GM12878 (cell line): Measurements from ENCODE around the gene RADIL. TPM values are rescaled to one million over a fixed set of nuclear protein-coding genes. Genes with fewer than 3 reads are reported as not detected.

Experiments
- ATAC-seq: fragments of 200-7000 bp; cut with Tn5 transposase; 3 replicates; pipeline ENCODE4 v1.9.1; 2020; ENCODE audit warnings: mild to moderate bottlenecking, moderate library complexity
- BruUV-seq: library from RNA; stranded (reverse); fragments of 400-500 nt; replicated peaks from 2 replicates; lab custom pipeline; 2021; lab: Mats Ljungman, UMichigan
- CTCF ChIA-PET: fragments of 300-600 bp; sonication (Branson Sonifier 250); formaldehyde crosslinking; extraction: SDS; loops from one replicate; lab custom pipeline; 2021; ENCODE audit warnings: inconsistent platforms; lab: Yijun Ruan, JAX
- POLR2A ChIA-PET: fragments of 350-600 bp; formaldehyde crosslinking; extraction: SDS; loops from one replicate; lab custom pipeline; 2021; ENCODE audit warnings: inconsistent platforms; lab: Charles Lee
- RAD21 ChIA-PET: fragments of 300-600 bp; sonication (Branson Sonifier 250); formaldehyde crosslinking; loops from one replicate; lab custom pipeline; 2023; ENCODE audit warnings: antibody characterized with exemption; ENCODE audit not compliant: unreplicated experiment; lab: Charles Lee
- SMC1A ChIA-PET: fragments of 300-600 bp; sonication (Branson Sonifier 250); formaldehyde crosslinking; loops from one replicate; lab custom pipeline; 2023; ENCODE audit not compliant: unreplicated experiment, uncharacterized antibody; lab: Charles Lee
- DNase-seq: peaks from one replicate; pipeline ENCODE4 v3.0.0-alpha.2; 2011; ENCODE audit warnings: low read depth, low spot score
- FAIRE-seq: peaks from 3 replicates; lab custom pipeline; 2011; peaks lifted over from hg19 to GRCh38; lab: Jason Lieb, UNC
- H2AFZ ChIP-seq: 2 replicates; pipeline ENCODE4 v1.6.0; 2011; ENCODE audit warnings: low read depth, low read length, control low read depth; ENCODE audit not compliant: control insufficient read depth
- H3K27ac ChIP-seq: 2 replicates; pipeline ENCODE4 v1.5.1; 2011; ENCODE audit warnings: control low read depth; ENCODE audit not compliant: control insufficient read depth, insufficient read depth
- H3K27me3 ChIP-seq, 2 experiments: replicated peaks in 1 of 2; 2 replicates each; pipeline versions ENCODE4 v1.6.0 to v1.6.1; 2011; ENCODE audit warnings: low read length in 1 of 2; ENCODE audit not compliant: control insufficient read depth in 2 of 2, insufficient read depth in 2 of 2
- H3K36me3 ChIP-seq, 2 experiments: 2 replicates each; pipeline ENCODE4 v1.5.1; 2011; ENCODE audit warnings: low read length in 1 of 2; ENCODE audit not compliant: control insufficient read depth in 2 of 2, insufficient read depth in 2 of 2
- H3K4me1 ChIP-seq: 2 replicates; pipeline ENCODE4 v1.6.1; 2011; ENCODE audit warnings: mild to moderate bottlenecking, low read length, moderate library complexity, mixed read lengths; ENCODE audit not compliant: control insufficient read depth, insufficient read depth
- H3K4me2 ChIP-seq: 2 replicates; pipeline ENCODE4 v1.6.0; 2011; ENCODE audit warnings: control low read depth; ENCODE audit not compliant: control insufficient read depth, insufficient read depth
- H3K4me3 ChIP-seq: fragments of 200-600 bp; sonication (generic); 2 replicates; pipeline ENCODE4 v1.5.1; 2016
- H3K79me2 ChIP-seq: 2 replicates; pipeline ENCODE4 v1.6.0; 2011; ENCODE audit warnings: low read length; ENCODE audit not compliant: control insufficient read depth, insufficient read depth
- H3K9ac ChIP-seq: 2 replicates; pipeline ENCODE4 v1.8.0; 2011; ENCODE audit warnings: low read length, control low read depth, mixed read lengths; ENCODE audit not compliant: control insufficient read depth, insufficient read depth
- H3K9me3 ChIP-seq: replicated peaks from 3 replicates; pipeline ENCODE4 v1.5.1; 2011; ENCODE audit warnings: mild to moderate bottlenecking, low read length; ENCODE audit not compliant: control insufficient read depth, insufficient read depth
- H4K20me1 ChIP-seq: 2 replicates; pipeline ENCODE4 v1.6.0; 2011; ENCODE audit not compliant: control insufficient read depth, insufficient read depth
- ATF2 ChIP-seq: IDR thresholded peaks from 2 replicates; pipeline ENCODE4 v1.6.1; 2012; ENCODE audit warnings: low read length, inconsistent platforms
- CHD2 ChIP-seq: IDR thresholded peaks from 2 replicates; pipeline ENCODE4 v1.6.1; 2011; ENCODE audit warnings: low read depth, low read length, improper control_type of control experiment, borderline replicate concordance
- EED ChIP-seq: sonication (generic); IDR thresholded peaks from 2 replicates; pipeline ENCODE4 v1.6.1; 2016; ENCODE audit warnings: antibody characterized with exemption, low read depth
- PKNOX1 ChIP-seq: fragments of 450-650 bp; IDR thresholded peaks from 2 replicates; pipeline ENCODE4 v1.6.1; 2016; ENCODE audit warnings: mild to moderate bottlenecking
- POLR2A ChIP-seq: IDR thresholded peaks from 2 replicates; pipeline ENCODE4 v1.6.1; 2011; ENCODE audit warnings: low read depth, mild to moderate bottlenecking, low read length
- POLR2AphosphoS5 ChIP-seq: IDR thresholded peaks from 2 replicates; pipeline ENCODE4 v1.6.1; 2011; ENCODE audit warnings: mild to moderate bottlenecking, low read length, inconsistent platforms
- RB1 ChIP-seq: fragments of 450-650 bp; formaldehyde crosslinking; IDR thresholded peaks from 2 replicates; pipeline ENCODE4 v1.6.1; 2017; ENCODE audit warnings: mild to moderate bottlenecking, borderline replicate concordance
- SPI1 ChIP-seq: IDR thresholded peaks from 2 replicates; pipeline ENCODE4 v1.6.1; 2011; ENCODE audit warnings: low read depth, mild to moderate bottlenecking, low read length, moderate library complexity, borderline replicate concordance; ENCODE audit not compliant: insufficient read depth
- ZBED1 ChIP-seq: IDR thresholded peaks from 2 replicates; pipeline ENCODE4 v1.6.1; 2016; ENCODE audit warnings: borderline replicate concordance
- WGBS: methylation state at CpG from one replicate; pipeline ENCODE4 v1.1.6; 2016; ENCODE audit warnings: low lambda C conversion rate; ENCODE audit not compliant: insufficient replicate concordance, insufficient coverage; ENCODE audit errors: missing lambda C conversion rate; 5-methylcytosine and 5-hydroxymethylcytosine counted together
- in situ Hi-C: fragments of 300-500 bp; cut with MboI; formaldehyde crosslinking; loops from 9 replicates; pipeline ENCODE4 v1.14.3; 2018; ENCODE audit warnings: mixed read lengths
- intact Hi-C: fragments of 100-400 bp; cut with micrococcal nuclease; formaldehyde crosslinking; loops from one replicate; pipeline ENCODE4 v1.14.2; 2022; ENCODE audit not compliant: unreplicated experiment
- polyA plus RNA-seq, 11 experiments: library from polyadenylated mRNA; depleted of rRNA in 4 of 11; unstranded in 6 of 11; stranded (reverse) in 5 of 11; fragments of >200 nt; fragmentation: Nextera tagmentation in 4 of 11; fragmentation: Illumina TruSeq in 1 of 11; extraction: Ambion mirVana in 4 of 11; extraction: Trizol in 1 of 11; gene quantifications; 1 replicate in 1 of 11; 2 replicates in 10 of 11; pipeline versions ENCODE4 v1.2.1 to v1.2.3, GENCODE V29; 2011 to 2016; ENCODE audit warnings: inconsistent platforms in 2 of 11, missing spikeins in 2 of 11, low read depth in 1 of 11
- total RNA-seq, 4 experiments: library from RNA; depleted of rRNA in 3 of 4; stranded (reverse); fragments of >200 nt in 3 of 4; fragmentation: Illumina TruSeq in 1 of 4; extraction: Trizol in 1 of 4; gene quantifications; 2 replicates each; pipeline versions ENCODE4 v1.2.1 to v1.2.3, GENCODE V29; 2013 to 2021
- TF ChIP-seq, protein P1 (sequence below): fragments of 450-650 bp; IDR thresholded peaks from 2 replicates; pipeline ENCODE4 v1.6.1; 2018; ENCODE audit warnings: mild to moderate bottlenecking, low read depth, moderate library complexity; ENCODE audit not compliant: partially characterized antibody

RADIL gene
- total and polyA plus RNA-seq, 10 of the 15 experiments (the other 5 are each of a cell fraction or from before 2014, with no cell fraction given): 0.05 to 0.06 TPM; not detected in 8

GRCh38 chr7:4791101-4791737, 92.3 kb downstream of the RADIL start (continued):
- no peak for TF ChIP-seq ATF2
- no peak for TF ChIP-seq SPI1
- TF ChIP-seq RB1: no peak
- TF ChIP-seq, all 136 proteins: peak for 0

DNA sequence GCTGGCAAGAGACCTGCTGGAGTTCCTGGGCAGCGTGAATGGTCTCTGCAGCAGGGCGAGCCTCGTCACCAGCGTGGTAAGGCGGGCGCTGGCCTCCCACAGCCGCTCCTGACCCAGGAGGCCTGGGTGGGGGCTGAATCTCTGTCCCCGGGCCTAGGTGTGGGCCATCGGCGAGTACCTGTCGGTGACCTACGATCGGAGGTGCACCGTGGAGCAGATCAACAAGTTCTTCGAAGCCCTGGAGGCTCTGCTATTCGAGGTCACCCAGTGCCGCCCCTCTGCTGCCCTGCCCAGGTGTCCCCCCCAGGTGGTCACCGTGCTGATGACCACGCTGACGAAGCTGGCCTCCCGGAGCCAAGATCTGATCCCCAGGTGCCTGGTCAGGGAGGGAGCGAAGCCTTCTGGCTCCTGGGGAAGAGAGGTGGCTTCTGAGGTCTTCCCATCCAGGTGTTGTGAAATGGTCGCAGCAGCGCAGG, 93.0 kb downstream of the RADIL start:
- ChIA-PET RAD21 (no interaction called here), POLR2A (no interaction called here), CTCF (no interaction called here), SMC1A (no interaction called here)
- DNase-seq (no peak), FAIRE-seq (no peak), ATAC-seq (no peak)
- TF ChIP-seq EED: no peak
- TF ChIP-seq, protein P1, sequence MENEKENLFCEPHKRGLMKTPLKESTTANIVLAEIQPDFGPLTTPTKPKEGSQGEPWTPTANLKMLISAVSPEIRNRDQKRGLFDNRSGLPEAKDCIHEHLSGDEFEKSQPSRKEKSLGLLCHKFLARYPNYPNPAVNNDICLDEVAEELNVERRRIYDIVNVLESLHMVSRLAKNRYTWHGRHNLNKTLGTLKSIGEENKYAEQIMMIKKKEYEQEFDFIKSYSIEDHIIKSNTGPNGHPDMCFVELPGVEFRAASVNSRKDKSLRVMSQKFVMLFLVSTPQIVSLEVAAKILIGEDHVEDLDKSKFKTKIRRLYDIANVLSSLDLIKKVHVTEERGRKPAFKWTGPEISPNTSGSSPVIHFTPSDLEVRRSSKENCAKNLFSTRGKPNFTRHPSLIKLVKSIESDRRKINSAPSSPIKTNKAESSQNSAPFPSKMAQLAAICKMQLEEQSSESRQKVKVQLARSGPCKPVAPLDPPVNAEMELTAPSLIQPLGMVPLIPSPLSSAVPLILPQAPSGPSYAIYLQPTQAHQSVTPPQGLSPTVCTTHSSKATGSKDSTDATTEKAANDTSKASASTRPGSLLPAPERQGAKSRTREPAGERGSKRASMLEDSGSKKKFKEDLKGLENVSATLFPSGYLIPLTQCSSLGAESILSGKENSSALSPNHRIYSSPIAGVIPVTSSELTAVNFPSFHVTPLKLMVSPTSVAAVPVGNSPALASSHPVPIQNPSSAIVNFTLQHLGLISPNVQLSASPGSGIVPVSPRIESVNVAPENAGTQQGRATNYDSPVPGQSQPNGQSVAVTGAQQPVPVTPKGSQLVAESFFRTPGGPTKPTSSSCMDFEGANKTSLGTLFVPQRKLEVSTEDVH: no peak
- TF ChIP-seq SPI1: no peak
- TF ChIP-seq PKNOX1: no peak
- TF ChIP-seq POLR2A: peak; percentile 50; the same call in 1 of the 2 replicates
- TF ChIP-seq ZBED1: no peak
- peak; percentile 3; the same call in 1 of the 2 replicates for TF ChIP-seq POLR2AphosphoS5
- TF ChIP-seq CHD2: no peak
- Histone ChIP-seq H3K4me1 (no peaks in the 10 kb centered on the region), H3K27me3 (no peaks in the 10 kb centered on the region), H3K79me2 (no peaks in the 10 kb centered on the region), H3K4me2 (no peak overlapping the region), H3K9me3 (no peaks in the 10 kb centered on the region; the same call in 2 of the 3 replicates), H3K4me3 (no peak overlapping the region), H4K20me1 (no peaks in the 10 kb centered on the region), H3K9ac (no peak overlapping the region), H3K36me3 (peaks cover 4 to 25% of the 10 kb centered on the region in 2 experiments; a peak in 3 of 4 replicates), H3K27ac (no peak overlapping the region), H2AFZ (no peak overlapping the region)
- intact Hi-C loops (loop anchor here (10.0 kb wide), 1 partner anchor 184 kb away; no protein-coding TSS in a partner anchor), in situ Hi-C loops (no loop called here)
- WGBS: 96% methylated on average over 23 of the region's 24 CpGs
- BruUV-seq: TSS peak; percentile 29
